HCT116 (cell line): ENCODE measurements around the gene DAPP1.

Experiments
- CEBPB ChIP-seq: IDR thresholded peaks from 2 replicates; pipeline ENCODE4 v1.6.1; 2012; ENCODE audit warnings: low read depth
- EGR1 ChIP-seq: IDR thresholded peaks from 2 replicates; pipeline ENCODE4 v1.6.1; 2012; ENCODE audit warnings: low read depth
- ELF1 ChIP-seq: IDR thresholded peaks from 2 replicates; pipeline ENCODE4 v1.6.1; 2012; ENCODE audit warnings: low read depth, borderline replicate concordance
- EZH2 ChIP-seq: fragments of 200-600 bp; sonication (generic); IDR thresholded peaks from 2 replicates; pipeline ENCODE4 v1.6.1; 2017; ENCODE audit warnings: antibody characterized with exemption, mixed run types
- MAX ChIP-seq: IDR thresholded peaks from 2 replicates; pipeline ENCODE4 v1.6.1; 2012
- POLR2A ChIP-seq: IDR thresholded peaks from 2 replicates; pipeline ENCODE4 v1.7.0; 2011; ENCODE audit warnings: borderline replicate concordance; ENCODE audit not compliant: insufficient read depth, insufficient read length; ENCODE audit errors: extremely low read depth
- POLR2AphosphoS5 ChIP-seq: IDR thresholded peaks from 2 replicates; pipeline ENCODE4 v1.6.1; 2011; ENCODE audit warnings: mild to moderate bottlenecking, low read depth, low read length, moderate library complexity
- SRF ChIP-seq: IDR thresholded peaks from 2 replicates; pipeline ENCODE4 v1.6.1; 2012; ENCODE audit warnings: low read depth
- ZFX ChIP-seq: fragments of 450-650 bp; IDR thresholded peaks from 2 replicates; pipeline ENCODE4 v1.6.1; 2017
- ZNF274 ChIP-seq: fragments of 200-500 bp; sonication (Bioruptor generic); IDR thresholded peaks from 2 replicates; pipeline ENCODE4 v1.6.1; 2014; ENCODE audit warnings: mild to moderate bottlenecking, low read depth, low read length, inconsistent platforms
- TF ChIP-seq, protein P1 (sequence below), 3 experiments: fragments of 200-600 bp in 1 of 3; sonication (generic) in 1 of 3; IDR thresholded peaks in 2 of 3; conservative IDR thresholded peaks in 1 of 3; 2 replicates each; pipeline ENCODE4 v1.5.1; 2012 to 2017; ENCODE audit warnings: low read depth in 2 of 3, low read length in 2 of 3, antibody characterized with exemption in 1 of 3, borderline replicate concordance in 1 of 3, control low read depth in 1 of 3, mild to moderate bottlenecking in 1 of 3, mixed read lengths in 1 of 3, mixed run types in 1 of 3, moderate library complexity in 1 of 3; ENCODE audit not compliant: insufficient read depth in 1 of 3
- TF ChIP-seq, protein P2 (sequence below): IDR thresholded peaks from 2 replicates; pipeline ENCODE4 v1.6.1; 2011; ENCODE audit warnings: mild to moderate bottlenecking, low read length, moderate library complexity; ENCODE audit not compliant: insufficient replicate concordance; ENCODE audit errors: extremely low read depth

DNA sequence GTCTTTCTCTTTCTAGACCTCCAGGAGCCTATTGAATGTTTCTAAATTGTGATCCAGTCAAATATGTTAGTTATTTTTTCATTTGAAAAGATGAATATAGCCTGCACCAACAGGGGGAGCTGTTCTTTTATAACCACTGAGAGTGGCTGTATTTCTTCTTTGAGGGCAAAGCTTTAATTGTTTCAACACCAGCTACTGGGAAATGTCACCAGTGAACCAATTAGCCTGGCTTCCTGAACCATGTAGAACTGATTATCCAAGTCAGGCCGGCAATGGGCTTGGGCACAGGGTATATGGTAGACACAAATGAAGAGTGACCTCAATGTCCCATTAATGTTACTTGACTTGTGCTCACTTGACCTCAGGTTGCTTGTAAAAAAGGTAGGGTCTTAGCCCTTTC is 4.8 kb upstream of the DAPP1 start:
- TF ChIP-seq EZH2 (no peak), POLR2A (no peak), POLR2AphosphoS5 (no peak), ZFX (no peak), MAX (no peak), CEBPB (no peak), ZNF274 (no peak), EGR1 (no peak), SRF (no peak), ELF1 (no peak)
- TF ChIP-seq, protein P1, sequence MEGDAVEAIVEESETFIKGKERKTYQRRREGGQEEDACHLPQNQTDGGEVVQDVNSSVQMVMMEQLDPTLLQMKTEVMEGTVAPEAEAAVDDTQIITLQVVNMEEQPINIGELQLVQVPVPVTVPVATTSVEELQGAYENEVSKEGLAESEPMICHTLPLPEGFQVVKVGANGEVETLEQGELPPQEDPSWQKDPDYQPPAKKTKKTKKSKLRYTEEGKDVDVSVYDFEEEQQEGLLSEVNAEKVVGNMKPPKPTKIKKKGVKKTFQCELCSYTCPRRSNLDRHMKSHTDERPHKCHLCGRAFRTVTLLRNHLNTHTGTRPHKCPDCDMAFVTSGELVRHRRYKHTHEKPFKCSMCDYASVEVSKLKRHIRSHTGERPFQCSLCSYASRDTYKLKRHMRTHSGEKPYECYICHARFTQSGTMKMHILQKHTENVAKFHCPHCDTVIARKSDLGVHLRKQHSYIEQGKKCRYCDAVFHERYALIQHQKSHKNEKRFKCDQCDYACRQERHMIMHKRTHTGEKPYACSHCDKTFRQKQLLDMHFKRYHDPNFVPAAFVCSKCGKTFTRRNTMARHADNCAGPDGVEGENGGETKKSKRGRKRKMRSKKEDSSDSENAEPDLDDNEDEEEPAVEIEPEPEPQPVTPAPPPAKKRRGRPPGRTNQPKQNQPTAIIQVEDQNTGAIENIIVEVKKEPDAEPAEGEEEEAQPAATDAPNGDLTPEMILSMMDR (IDR thresholded peaks at IDR 0.05 in 2 of 3, conservative IDR thresholded peaks at IDR 0.05 in 1 of 3; ENCODE audit: borderline replicate concordance in 1 of 3, insufficient read depth in 1 of 3, low read depth in 2 of 3, low read length in 2 of 3) = peak; percentile 59 to 86 (median 67); a peak in 5 of 6 replicates
- TF ChIP-seq, protein P2, sequence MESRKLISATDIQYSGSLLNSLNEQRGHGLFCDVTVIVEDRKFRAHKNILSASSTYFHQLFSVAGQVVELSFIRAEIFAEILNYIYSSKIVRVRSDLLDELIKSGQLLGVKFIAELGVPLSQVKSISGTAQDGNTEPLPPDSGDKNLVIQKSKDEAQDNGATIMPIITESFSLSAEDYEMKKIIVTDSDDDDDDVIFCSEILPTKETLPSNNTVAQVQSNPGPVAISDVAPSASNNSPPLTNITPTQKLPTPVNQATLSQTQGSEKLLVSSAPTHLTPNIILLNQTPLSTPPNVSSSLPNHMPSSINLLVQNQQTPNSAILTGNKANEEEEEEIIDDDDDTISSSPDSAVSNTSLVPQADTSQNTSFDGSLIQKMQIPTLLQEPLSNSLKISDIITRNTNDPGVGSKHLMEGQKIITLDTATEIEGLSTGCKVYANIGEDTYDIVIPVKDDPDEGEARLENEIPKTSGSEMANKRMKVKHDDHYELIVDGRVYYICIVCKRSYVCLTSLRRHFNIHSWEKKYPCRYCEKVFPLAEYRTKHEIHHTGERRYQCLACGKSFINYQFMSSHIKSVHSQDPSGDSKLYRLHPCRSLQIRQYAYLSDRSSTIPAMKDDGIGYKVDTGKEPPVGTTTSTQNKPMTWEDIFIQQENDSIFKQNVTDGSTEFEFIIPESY = no peak
